OCI-LY3 (cell line): ENCODE results near the gene UBALD2.

Experiments
- EZH2phosphoT487 ChIP-seq: fragments of 200-600 bp; shearing (Covaris generic); IDR thresholded peaks from 2 replicates; pipeline ENCODE4 v1.6.1; 2018; ENCODE audit warnings: antibody characterized with exemption, mixed run types, low read depth
- TF ChIP-seq, protein P1 (sequence below): fragments of 200-600, 300-600 bp; sonication (generic); IDR thresholded peaks from 2 replicates; pipeline ENCODE4 v1.5.1; 2014; ENCODE audit warnings: antibody characterized with exemption, low read length, low read depth

GRCh38 chr17:76293106-76293505 is 28.0 kb downstream of the UBALD2 start:
- TF ChIP-seq, protein P1, sequence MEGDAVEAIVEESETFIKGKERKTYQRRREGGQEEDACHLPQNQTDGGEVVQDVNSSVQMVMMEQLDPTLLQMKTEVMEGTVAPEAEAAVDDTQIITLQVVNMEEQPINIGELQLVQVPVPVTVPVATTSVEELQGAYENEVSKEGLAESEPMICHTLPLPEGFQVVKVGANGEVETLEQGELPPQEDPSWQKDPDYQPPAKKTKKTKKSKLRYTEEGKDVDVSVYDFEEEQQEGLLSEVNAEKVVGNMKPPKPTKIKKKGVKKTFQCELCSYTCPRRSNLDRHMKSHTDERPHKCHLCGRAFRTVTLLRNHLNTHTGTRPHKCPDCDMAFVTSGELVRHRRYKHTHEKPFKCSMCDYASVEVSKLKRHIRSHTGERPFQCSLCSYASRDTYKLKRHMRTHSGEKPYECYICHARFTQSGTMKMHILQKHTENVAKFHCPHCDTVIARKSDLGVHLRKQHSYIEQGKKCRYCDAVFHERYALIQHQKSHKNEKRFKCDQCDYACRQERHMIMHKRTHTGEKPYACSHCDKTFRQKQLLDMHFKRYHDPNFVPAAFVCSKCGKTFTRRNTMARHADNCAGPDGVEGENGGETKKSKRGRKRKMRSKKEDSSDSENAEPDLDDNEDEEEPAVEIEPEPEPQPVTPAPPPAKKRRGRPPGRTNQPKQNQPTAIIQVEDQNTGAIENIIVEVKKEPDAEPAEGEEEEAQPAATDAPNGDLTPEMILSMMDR = no peak
- TF ChIP-seq EZH2phosphoT487 = no peak
